Measurements from ENCODE around the gene TPX2. TPM values are rescaled to one million over a fixed set of nuclear protein-coding genes. Genes with fewer than 3 reads are reported as not detected.

TPX2 gene
- total RNA-seq (under 1 TPM; 0.85 to 0.89 TPM), total RNA-seq (0.46 to 228 (median 1.8) reads per million in 172 experiments)
- 1.9 TPM for polyA plus RNA-seq (2013, experiment 1 of 2)
- 4.8 TPM for polyA plus RNA-seq (2013, experiment 2 of 2)

- ChIA-PET POLR2A (interaction anchor here (0.7 to 2.5 kb wide), 5 partner anchors 9 to 78 kb away, joined by 3 to 17 read pairs (median 4); partner anchors contain the start of gene BCL2L1), CTCF (interaction anchor here (1.2 to 2.7 kb wide), 2 partner anchors 15 to 126 kb away, joined by 7 to 14 read pairs; no protein-coding TSS in a partner anchor)
- Histone ChIP-seq H3K36me3 (ENCODE audit: insufficient read depth, low read length) (no peaks in the 10 kb centered on the region), H3K4me1 (ENCODE audit: insufficient read depth, low read length) (peaks cover 18% of the 10 kb centered on the region), H3K27me3 (ENCODE audit: control insufficient read depth in 1 of 2, insufficient read depth in 2 of 2, low read length in 2 of 2) (no peaks in the 10 kb centered on the region), H3K27ac (ENCODE audit: low read depth in 1 of 2, low read length in 2 of 2) (no peak within 1 kb of the TSS), H3K4me3 (ENCODE audit: low read length) (peak within 1 kb of the TSS; percentile 73), H3K9me3 (ENCODE audit: control insufficient read depth in 1 of 2, insufficient read depth in 1 of 2, low read length in 2 of 2) (no peaks in the 10 kb centered on the region)
- no peak within 1 kb of the TSS for H3K4me3 Mint-ChIP-seq
- ATAC-seq (ENCODE audit: poor library complexity) (peak; percentile 93), DNase-seq (peak; percentile 56 to 91 (median 78))
- no peaks in the 10 kb centered on the region for H3K9me3 Mint-ChIP-seq
- TF ChIP-seq CTCF (IDR thresholded peaks at IDR 0.05): no peak
- H3K36me3 Mint-ChIP-seq (ENCODE audit: low read depth): no peaks in the 10 kb centered on the region
- intact Hi-C loops (cut with DNase I, micrococcal nuclease): loop anchor here in 1 of 2 experiments (5.0 to 10.0 kb wide), 2 partner anchors 136 to 368 kb away; partner anchors contain the start of genes DUSP15, TM9SF4 and TTLL9
- H3K27me3 Mint-ChIP-seq: no peaks in the 10 kb centered on the region
- H3K27ac Mint-ChIP-seq: no peak within 1 kb of the TSS
- H3K4me1 Mint-ChIP-seq (ENCODE audit: low read depth): no peaks in the 10 kb centered on the region
Observed at GRCh38 chr20:31738729-31739549, at the start of gene TPX2. Gene TPX2 (plus strand): TSS chr20:31739290. CDS start chr20:31757477, 18,187 bp downstream.

GRCh38 chr20:31690124-31690666 lies 48.9 kb upstream of the TPX2 start:
- H3K27me3 Mint-ChIP-seq: no peaks in the 10 kb centered on the region
- H3K4me1 ChIP-seq (ENCODE audit: insufficient read depth, low read length): peaks cover 53% of the 10 kb centered on the region
- no peak for DNase-seq
- intact Hi-C loops (cut with DNase I, micrococcal nuclease): no loop called here
- ATAC-seq (ENCODE audit: poor library complexity): no peak
- peaks cover 52% of the 10 kb centered on the region for H3K4me1 Mint-ChIP-seq (ENCODE audit: low read depth)
- peaks cover 63% of the 10 kb centered on the region for H3K36me3 Mint-ChIP-seq (ENCODE audit: low read depth)
- no peak overlapping the region for H3K4me3 ChIP-seq (ENCODE audit: low read length)
- ChIA-PET POLR2A (interaction anchor here (1.0 kb wide), 1 partner anchor 29 kb away, joined by 3 read pairs; no protein-coding TSS in a partner anchor), CTCF (no interaction called here)
- no peaks in the 10 kb centered on the region for H3K9me3 ChIP-seq (ENCODE audit: control insufficient read depth in 1 of 2, insufficient read depth in 1 of 2, low read length in 2 of 2)
- no peak overlapping the region for H3K27ac Mint-ChIP-seq
- no peaks in the 10 kb centered on the region for H3K27me3 ChIP-seq (ENCODE audit: control insufficient read depth in 1 of 2, insufficient read depth in 2 of 2, low read length in 2 of 2)
- H3K36me3 ChIP-seq (ENCODE audit: insufficient read depth, low read length): peaks cover 37% of the 10 kb centered on the region
- no peak overlapping the region for H3K27ac ChIP-seq (ENCODE audit: low read depth in 1 of 2, low read length in 2 of 2)
- H3K4me3 Mint-ChIP-seq: no peak overlapping the region
- no peak for TF ChIP-seq CTCF (IDR thresholded peaks at IDR 0.05)
- no peaks in the 10 kb centered on the region for H3K9me3 Mint-ChIP-seq

GRCh38 chr20:31691646-31692275 lies 47.3 kb upstream of the TPX2 start:
- TF ChIP-seq CTCF (IDR thresholded peaks at IDR 0.05): no peak
- Histone ChIP-seq H3K9me3 (ENCODE audit: control insufficient read depth in 1 of 2, insufficient read depth in 1 of 2, low read length in 2 of 2) (no peaks in the 10 kb centered on the region), H3K4me1 (ENCODE audit: insufficient read depth, low read length) (peaks cover 43% of the 10 kb centered on the region), H3K27ac (ENCODE audit: low read depth in 1 of 2, low read length in 2 of 2) (no peak overlapping the region), H3K36me3 (ENCODE audit: insufficient read depth, low read length) (peaks cover 40% of the 10 kb centered on the region), H3K4me3 (ENCODE audit: low read length) (no peak overlapping the region), H3K27me3 (ENCODE audit: control insufficient read depth in 1 of 2, insufficient read depth in 2 of 2, low read length in 2 of 2) (no peaks in the 10 kb centered on the region)
- Mint-ChIP-seq H3K9me3 (no peaks in the 10 kb centered on the region), H3K4me3 (no peak overlapping the region), H3K4me1 (ENCODE audit: low read depth) (peaks cover 45% of the 10 kb centered on the region), H3K36me3 (ENCODE audit: low read depth) (peaks cover 63% of the 10 kb centered on the region), H3K27me3 (no peaks in the 10 kb centered on the region), H3K27ac (peak overlapping the region; percentile 60)
- ATAC-seq (ENCODE audit: poor library complexity) (no peak), DNase-seq (no peak)
- intact Hi-C loops (cut with DNase I, micrococcal nuclease): no loop called here
- POLR2A ChIA-PET: interaction anchor here (0.7 to 1.2 kb wide), 4 partner anchors 14 to 32 kb away, joined by 3 to 5 read pairs (median 4); no protein-coding TSS in a partner anchor
- CTCF ChIA-PET: interaction anchor here (1.9 to 2.1 kb wide), 2 partner anchors 30 to 32 kb away, joined by 8 read pairs; no protein-coding TSS in a partner anchor

Measured in CD4-positive, alpha-beta T cell (primary cell).